ENCODE data around the gene ECT2. TPM values are rescaled to one million over a fixed set of nuclear protein-coding genes. Genes with fewer than 3 reads are reported as not detected.

Gene ECT2
- polyA plus RNA-seq, 1 of the 3 experiments (the other 2 are of a cell fraction) = 8.6 TPM

DNA sequence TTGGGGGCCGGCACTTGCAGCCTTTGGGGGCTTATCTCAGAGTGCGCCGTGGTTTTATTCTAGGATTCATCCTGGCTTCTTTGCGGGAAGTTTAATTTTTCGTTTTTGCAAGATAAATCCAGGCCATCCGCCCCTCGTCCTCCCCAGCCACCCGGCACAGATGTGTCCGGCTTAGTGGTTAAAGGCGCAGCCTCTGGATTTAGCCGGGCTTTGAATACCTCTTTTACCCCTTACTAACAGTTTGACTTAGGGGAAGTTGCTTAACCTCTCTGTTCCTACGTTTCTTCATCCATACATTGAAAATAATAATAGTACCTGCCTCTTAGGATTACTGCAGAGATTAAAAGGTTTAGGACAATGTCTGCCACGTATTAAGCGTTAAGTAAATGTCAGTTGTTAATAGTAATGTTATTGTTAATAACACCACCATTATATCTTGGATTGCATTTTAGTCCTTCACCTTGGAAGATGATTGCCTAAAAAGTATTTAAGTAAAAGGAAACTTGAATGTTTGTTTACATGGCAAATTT, 714 bp downstream of the ECT2 start:
- H3K27ac ChIP-seq (ENCODE audit: low read depth in 2 of 2, low read length in 1 of 2) = peak overlapping the region; percentile 83 to 96
- peaks cover 15 to 17% of the 10 kb centered on the region in 2 experiments for H3K36me3 ChIP-seq (replicated peaks in 1 of 2; ENCODE audit: control insufficient read depth in 1 of 2, insufficient read depth in 2 of 2, low read length in 1 of 2)
- no peaks in the 10 kb centered on the region for H3K9me3 ChIP-seq
- no peaks in the 10 kb centered on the region for H4K20me1 ChIP-seq (ENCODE audit: insufficient read depth)
- POLR2A ChIA-PET = no interaction called here
- no peak for TF ChIP-seq MEF2A (IDR thresholded peaks at IDR 0.05; ENCODE audit: borderline replicate concordance, low read depth)
- no peak for TF ChIP-seq FOXM1 (IDR thresholded peaks at IDR 0.05; ENCODE audit: low read depth)
- no peak for TF ChIP-seq IRF3 (IDR thresholded peaks at IDR 0.05; ENCODE audit: low read depth, low read length)
- no peak for TF ChIP-seq MAX (IDR thresholded peaks at IDR 0.05; ENCODE audit: low read depth)
- TF ChIP-seq SMC3 (IDR thresholded peaks at IDR 0.05; ENCODE audit: low read depth, low read length) = no peak
- no peak for TF ChIP-seq ELF1 (IDR thresholded peaks at IDR 0.05)
- TF ChIP-seq, protein P1, sequence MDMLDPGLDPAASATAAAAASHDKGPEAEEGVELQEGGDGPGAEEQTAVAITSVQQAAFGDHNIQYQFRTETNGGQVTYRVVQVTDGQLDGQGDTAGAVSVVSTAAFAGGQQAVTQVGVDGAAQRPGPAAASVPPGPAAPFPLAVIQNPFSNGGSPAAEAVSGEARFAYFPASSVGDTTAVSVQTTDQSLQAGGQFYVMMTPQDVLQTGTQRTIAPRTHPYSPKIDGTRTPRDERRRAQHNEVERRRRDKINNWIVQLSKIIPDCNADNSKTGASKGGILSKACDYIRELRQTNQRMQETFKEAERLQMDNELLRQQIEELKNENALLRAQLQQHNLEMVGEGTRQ (IDR thresholded peaks at IDR 0.05; ENCODE audit: borderline replicate concordance, low read depth, low read length) = no peak
- no peak for TF ChIP-seq POLR2AphosphoS5 (IDR thresholded peaks at IDR 0.05; ENCODE audit: low read depth, low read length)
- TF ChIP-seq, protein P2, sequence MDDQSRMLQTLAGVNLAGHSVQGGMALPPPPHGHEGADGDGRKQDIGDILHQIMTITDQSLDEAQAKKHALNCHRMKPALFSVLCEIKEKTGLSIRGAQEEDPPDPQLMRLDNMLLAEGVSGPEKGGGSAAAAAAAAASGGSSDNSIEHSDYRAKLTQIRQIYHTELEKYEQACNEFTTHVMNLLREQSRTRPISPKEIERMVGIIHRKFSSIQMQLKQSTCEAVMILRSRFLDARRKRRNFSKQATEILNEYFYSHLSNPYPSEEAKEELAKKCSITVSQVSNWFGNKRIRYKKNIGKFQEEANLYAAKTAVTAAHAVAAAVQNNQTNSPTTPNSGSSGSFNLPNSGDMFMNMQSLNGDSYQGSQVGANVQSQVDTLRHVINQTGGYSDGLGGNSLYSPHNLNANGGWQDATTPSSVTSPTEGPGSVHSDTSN (IDR thresholded peaks at IDR 0.05) = no peak
- TF ChIP-seq CHD2 (IDR thresholded peaks at IDR 0.05; ENCODE audit: low read length, partially characterized antibody) = no peak
- no peak for TF ChIP-seq NRF1 (IDR thresholded peaks at IDR 0.05; ENCODE audit: low read depth, low read length)
- TF ChIP-seq RFX5 (IDR thresholded peaks at IDR 0.05; ENCODE audit: low read length) = no peak
- peaks cover 54% of the 10 kb centered on the region for H3K79me2 ChIP-seq (ENCODE audit: insufficient read depth)
- DNase-seq = peak; percentile 40
- peaks cover 22% of the 10 kb centered on the region for H3F3A ChIP-seq (replicated peaks; ENCODE audit: insufficient read depth)
- H3K4me1 ChIP-seq (ENCODE audit: control insufficient read depth in 1 of 2, insufficient read depth in 2 of 2, low read depth in 1 of 2, low read length in 1 of 2) = no peaks in the 10 kb centered on the region; a peak in 2 of 4 replicates
- H2AFZ ChIP-seq (ENCODE audit: low read depth) = peak overlapping the region; percentile 61
- under 1% methylated on average over 14 of the region's 14 CpGs for WGBS (ENCODE audit: low lambda C conversion rate)
- H3K4me3 ChIP-seq (ENCODE audit: low read depth in 2 of 2, low read length in 1 of 2) = peak overlapping the region; percentile 92 to 98
- CTCF ChIA-PET = interaction anchor here (0.6 to 1.7 kb wide), 7 partner anchors 11 to 290 kb away, joined by 3 to 5 read pairs (median 4); partner anchors contain the start of gene NCEH1
- no peaks in the 10 kb centered on the region for H3K9me2 ChIP-seq
- H3K27me3 ChIP-seq (ENCODE audit: insufficient read depth) = no peaks in the 10 kb centered on the region
- peak overlapping the region; percentile 82 for H3K4me2 ChIP-seq
- peak overlapping the region; percentile 95 for H3K9ac ChIP-seq

GRCh38 chr3:172752651-172753050, 2.1 kb downstream of the ECT2 start:
- no peaks in the 10 kb centered on the region for H3K9me3 ChIP-seq
- POLR2A ChIA-PET = no interaction called here
- TF ChIP-seq GATA2 (CRISPR knock-in tag; IDR thresholded peaks at IDR 0.05) (no peak), MXI1 (IDR thresholded peaks at IDR 0.05; ENCODE audit: low read depth, low read length) (no peak), EP300 (IDR thresholded peaks at IDR 0.05; ENCODE audit: borderline replicate concordance in 1 of 2, low read depth in 1 of 2, low read length in 1 of 2) (no peak), RAD21 (IDR thresholded peaks at IDR 0.05; ENCODE audit: low read length) (no peak), RCOR1 (IDR thresholded peaks at IDR 0.05; ENCODE audit: low read length) (no peak), TEAD4 (IDR thresholded peaks at IDR 0.05; ENCODE audit: borderline replicate concordance, insufficient read depth) (no peak)
- TF ChIP-seq, protein P3, sequence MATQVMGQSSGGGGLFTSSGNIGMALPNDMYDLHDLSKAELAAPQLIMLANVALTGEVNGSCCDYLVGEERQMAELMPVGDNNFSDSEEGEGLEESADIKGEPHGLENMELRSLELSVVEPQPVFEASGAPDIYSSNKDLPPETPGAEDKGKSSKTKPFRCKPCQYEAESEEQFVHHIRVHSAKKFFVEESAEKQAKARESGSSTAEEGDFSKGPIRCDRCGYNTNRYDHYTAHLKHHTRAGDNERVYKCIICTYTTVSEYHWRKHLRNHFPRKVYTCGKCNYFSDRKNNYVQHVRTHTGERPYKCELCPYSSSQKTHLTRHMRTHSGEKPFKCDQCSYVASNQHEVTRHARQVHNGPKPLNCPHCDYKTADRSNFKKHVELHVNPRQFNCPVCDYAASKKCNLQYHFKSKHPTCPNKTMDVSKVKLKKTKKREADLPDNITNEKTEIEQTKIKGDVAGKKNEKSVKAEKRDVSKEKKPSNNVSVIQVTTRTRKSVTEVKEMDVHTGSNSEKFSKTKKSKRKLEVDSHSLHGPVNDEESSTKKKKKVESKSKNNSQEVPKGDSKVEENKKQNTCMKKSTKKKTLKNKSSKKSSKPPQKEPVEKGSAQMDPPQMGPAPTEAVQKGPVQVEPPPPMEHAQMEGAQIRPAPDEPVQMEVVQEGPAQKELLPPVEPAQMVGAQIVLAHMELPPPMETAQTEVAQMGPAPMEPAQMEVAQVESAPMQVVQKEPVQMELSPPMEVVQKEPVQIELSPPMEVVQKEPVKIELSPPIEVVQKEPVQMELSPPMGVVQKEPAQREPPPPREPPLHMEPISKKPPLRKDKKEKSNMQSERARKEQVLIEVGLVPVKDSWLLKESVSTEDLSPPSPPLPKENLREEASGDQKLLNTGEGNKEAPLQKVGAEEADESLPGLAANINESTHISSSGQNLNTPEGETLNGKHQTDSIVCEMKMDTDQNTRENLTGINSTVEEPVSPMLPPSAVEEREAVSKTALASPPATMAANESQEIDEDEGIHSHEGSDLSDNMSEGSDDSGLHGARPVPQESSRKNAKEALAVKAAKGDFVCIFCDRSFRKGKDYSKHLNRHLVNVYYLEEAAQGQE (IDR thresholded peaks at IDR 0.05; ENCODE audit: low read depth, low read length) = no peak

More at GRCh38 chr3:172752651-172753050, 2.1 kb downstream of the ECT2 start:
- Histone ChIP-seq H2AFZ (ENCODE audit: low read depth) (no peak overlapping the region), H3K9ac (no peak overlapping the region), H3K27ac (ENCODE audit: low read depth in 2 of 2, low read length in 1 of 2) (no peak overlapping the region), H4K20me1 (ENCODE audit: insufficient read depth) (no peaks in the 10 kb centered on the region), H3K27me3 (ENCODE audit: insufficient read depth) (no peaks in the 10 kb centered on the region), H3K4me3 (ENCODE audit: low read depth in 2 of 2, low read length in 1 of 2) (no peak overlapping the region), H3K9me2 (no peaks in the 10 kb centered on the region), H3F3A (replicated peaks; ENCODE audit: insufficient read depth) (peaks cover 22% of the 10 kb centered on the region), H3K4me1 (ENCODE audit: control insufficient read depth in 1 of 2, insufficient read depth in 2 of 2, low read depth in 1 of 2, low read length in 1 of 2) (no peaks in the 10 kb centered on the region; a peak in 2 of 4 replicates), H3K4me2 (peak overlapping the region; percentile 82; the same call in 1 of the 2 replicates), H3K36me3 (replicated peaks in 1 of 2; ENCODE audit: control insufficient read depth in 1 of 2, insufficient read depth in 2 of 2, low read length in 1 of 2) (peaks cover 21 to 26% of the 10 kb centered on the region in 2 experiments), H3K79me2 (ENCODE audit: insufficient read depth) (peaks cover 66% of the 10 kb centered on the region)
- DNase-seq = no peak
- CTCF ChIA-PET = interaction anchor here (0.6 to 1.6 kb wide), 5 partner anchors 9 to 1789 kb away, joined by 3 to 6 read pairs (median 3); no protein-coding TSS in a partner anchor
- 100% methylated on average over 1 of the region's 1 CpG for WGBS (ENCODE audit: low lambda C conversion rate)
